IPS-18c (cell line): ENCODE results near the gene PNKD.

Source experiments
- H3K4me3 ChIP-seq: 2 replicates; pipeline ENCODE4 v1.7.0; 2013; ENCODE audit warnings: low read depth, mild to moderate bottlenecking, low read length, moderate library complexity; ENCODE audit not compliant: insufficient read depth
- H3K9me3 ChIP-seq: one replicate; pipeline ENCODE4 v1.6.1; 2013; ENCODE audit warnings: mild to moderate bottlenecking, low read length, moderate library complexity; ENCODE audit not compliant: control insufficient read depth, insufficient read depth

PNKD gene

GRCh38 chr2:218342837-218343236, 72.5 kb downstream of the PNKD start:
- Histone ChIP-seq H3K9me3 (no peaks in the 10 kb centered on the region), H3K4me3 (no peak overlapping the region)

DNA sequence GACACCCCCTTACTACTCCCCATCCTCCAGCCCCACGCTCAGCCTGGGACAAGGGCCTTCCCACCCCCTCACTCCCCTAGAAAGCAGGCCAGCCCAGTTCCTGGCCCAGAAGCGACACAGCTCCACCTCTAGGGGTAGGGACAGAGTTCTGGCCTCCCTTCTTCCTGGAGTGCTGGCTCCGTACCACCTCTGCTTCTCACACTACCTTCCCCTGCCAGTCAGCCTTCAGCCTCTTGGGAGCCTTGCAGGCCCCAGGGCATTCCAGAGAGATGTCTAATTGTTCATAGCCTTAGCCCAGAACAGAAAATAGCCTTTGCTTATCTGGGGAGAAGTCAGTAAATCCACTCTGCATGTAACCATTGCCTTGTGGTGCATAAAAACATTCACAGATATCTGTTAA, 73.3 kb downstream of the PNKD start:
- no peaks in the 10 kb centered on the region for H3K9me3 ChIP-seq

GRCh38 chr2:218344090-218344754, 73.9 kb downstream of the PNKD start:
- Histone ChIP-seq H3K4me3 (no peak overlapping the region), H3K9me3 (no peaks in the 10 kb centered on the region)

More for the DNA sequence above, 73.3 kb downstream of the PNKD start:
- no peak overlapping the region for H3K4me3 ChIP-seq

- Histone ChIP-seq H3K4me3 (no peak overlapping the region), H3K9me3 (no peaks in the 10 kb centered on the region)
Measured at GRCh38 chr2:218344755-218345417, 74.6 kb downstream of the PNKD start.

DNA sequence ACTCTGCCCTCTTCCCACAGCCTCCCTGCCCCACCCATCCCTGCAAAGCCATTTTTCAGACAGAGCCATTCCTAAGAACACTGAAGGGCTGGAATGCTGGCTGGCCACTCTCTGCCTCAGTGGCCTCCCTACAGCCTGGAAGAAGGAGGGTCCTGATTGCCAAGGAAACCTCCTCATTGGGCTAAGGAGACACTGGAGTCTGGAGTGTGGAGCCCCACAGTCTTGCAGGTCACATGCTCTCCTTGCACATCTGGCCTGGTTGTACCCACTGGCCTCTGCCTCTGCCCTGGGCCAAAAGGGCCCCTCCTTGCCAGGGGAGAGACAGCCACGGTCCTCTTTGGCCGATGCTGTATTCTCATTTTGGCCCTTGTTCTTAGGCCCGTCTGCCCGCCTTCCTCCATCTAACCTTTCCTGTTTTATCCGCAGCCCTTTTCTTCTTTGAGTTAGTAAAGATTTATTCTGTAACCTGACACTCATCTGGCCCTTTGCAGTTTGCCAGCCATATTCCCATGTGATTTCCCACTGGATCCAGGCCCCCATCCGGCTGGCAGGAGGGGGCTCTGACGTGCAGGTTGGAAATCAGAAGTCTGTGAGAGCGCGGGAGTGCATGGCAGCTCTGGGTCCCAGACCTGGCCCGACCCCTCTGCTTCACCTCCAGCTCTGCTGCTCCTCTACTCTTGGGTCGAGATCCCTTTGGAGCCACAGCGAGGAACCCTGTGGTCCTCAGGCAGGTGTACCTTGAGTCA, 75.3 kb downstream of the PNKD start:
- Histone ChIP-seq H3K9me3 (no peaks in the 10 kb centered on the region), H3K4me3 (no peak overlapping the region)

GRCh38 chr2:218347172-218347571, 76.9 kb downstream of the PNKD start:
- no peak overlapping the region for H3K4me3 ChIP-seq

GRCh38 chr2:218354045-218354444, 83.7 kb downstream of the PNKD start:
- Histone ChIP-seq H3K9me3 (no peaks in the 10 kb centered on the region), H3K4me3 (no peak overlapping the region)

More at GRCh38 chr2:218347172-218347571, 76.9 kb downstream of the PNKD start:
- no peaks in the 10 kb centered on the region for H3K9me3 ChIP-seq

DNA sequence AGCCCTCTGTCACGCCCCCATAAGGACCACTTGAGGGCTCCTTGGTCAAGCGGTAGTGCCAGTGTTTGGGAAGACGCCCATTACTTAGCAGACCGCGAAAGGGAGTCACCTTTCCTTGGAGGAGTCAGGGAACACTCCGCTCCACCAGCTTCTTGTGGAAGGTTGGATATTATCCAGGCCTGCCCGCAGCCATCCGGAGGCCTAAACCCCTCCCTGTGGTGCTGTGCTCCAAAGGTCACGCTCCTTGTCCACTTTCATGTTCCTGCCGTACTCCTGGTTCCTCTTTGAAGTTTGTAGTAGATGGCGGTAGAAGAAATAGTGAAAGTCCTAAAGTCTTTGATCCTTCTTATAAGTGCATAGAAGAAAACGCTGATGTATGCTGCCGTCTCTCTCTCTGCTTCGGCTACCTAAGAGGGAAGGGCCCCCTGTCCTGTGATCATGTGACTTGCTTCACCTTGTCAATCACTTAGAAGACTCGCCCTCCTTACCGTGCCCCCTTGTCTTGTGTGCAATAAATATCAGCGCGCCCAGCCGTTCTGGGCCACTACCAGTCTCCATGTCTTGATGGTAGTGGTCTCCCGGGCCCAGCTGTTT, 84.6 kb downstream of the PNKD start:
- Histone ChIP-seq H3K9me3 (no peaks in the 10 kb centered on the region), H3K4me3 (no peak overlapping the region)

DNA sequence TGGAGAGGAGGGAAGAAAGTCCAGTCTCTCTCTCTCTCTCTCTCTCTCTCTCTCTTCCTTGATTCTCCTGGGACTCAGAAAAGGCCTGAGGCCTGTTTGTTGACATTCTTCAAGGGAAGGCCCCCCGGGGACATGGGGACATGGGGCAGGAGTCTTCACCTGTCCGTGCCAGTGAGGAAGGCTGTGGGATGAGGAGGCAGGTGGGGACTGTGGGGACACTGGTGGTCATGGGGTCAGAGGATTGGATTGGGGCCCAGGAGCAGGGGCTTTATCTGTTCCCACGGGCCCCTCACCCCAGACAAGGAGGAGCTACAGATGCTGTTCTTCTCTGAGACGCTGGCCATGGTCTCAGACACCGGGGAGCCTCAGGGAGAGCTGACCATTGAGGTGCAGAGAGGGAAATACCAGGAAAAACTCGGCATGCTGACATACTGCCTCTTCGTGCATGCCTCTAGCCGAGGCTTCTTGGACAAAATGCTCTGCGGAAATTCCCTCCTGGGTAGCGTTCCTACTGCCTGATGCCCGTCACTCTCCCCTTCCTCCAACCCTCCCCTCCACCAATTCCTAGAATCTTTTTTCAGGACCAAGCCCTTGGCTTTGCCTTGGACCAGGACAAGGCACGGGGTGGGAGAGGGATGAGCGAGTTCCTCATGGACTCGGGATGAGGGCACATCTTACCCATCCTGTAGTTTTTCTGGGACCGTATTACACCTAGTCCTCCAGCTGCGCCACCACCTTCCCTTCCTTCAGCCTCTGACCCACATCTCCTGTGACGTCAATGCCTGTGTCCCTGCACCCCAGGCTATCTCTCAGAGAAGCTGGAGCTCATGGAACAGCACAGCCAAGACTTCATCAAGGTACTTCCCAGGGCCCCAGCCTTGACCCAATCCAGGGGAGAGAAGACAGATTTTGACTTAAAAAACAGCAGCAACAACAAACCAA, 87.2 kb downstream of the PNKD start:
- no peak overlapping the region; the same call in 1 of the 2 replicates for H3K4me3 ChIP-seq

GRCh38 chr2:218360453-218360852, 90.1 kb downstream of the PNKD start:
- Histone ChIP-seq H3K9me3 (no peaks in the 10 kb centered on the region), H3K4me3 (no peak overlapping the region)

More for the DNA sequence above, 87.2 kb downstream of the PNKD start:
- H3K9me3 ChIP-seq = no peaks in the 10 kb centered on the region

- Histone ChIP-seq H3K4me3 (no peak overlapping the region), H3K9me3 (no peaks in the 10 kb centered on the region)
Measured at GRCh38 chr2:218362606-218363005, 92.3 kb downstream of the PNKD start.

DNA sequence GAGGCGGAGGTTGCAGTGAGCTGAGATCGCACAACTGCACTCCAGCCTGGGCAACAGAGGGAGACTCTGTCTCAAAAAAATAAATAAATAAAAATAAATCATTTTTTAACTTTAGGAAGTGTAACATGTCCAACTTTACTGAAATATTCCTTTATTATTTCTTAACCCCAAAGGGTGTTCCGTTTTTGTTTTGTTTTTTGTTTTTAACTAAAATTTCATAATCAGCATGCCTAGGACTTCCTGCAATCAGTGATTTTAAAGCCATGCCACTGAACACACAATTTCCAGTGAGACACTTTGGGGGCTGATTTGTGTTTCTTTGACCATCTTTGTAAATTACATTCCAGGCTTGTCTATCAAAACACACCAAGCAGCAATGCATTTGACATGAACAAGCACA, 93.4 kb downstream of the PNKD start:
- Histone ChIP-seq H3K4me3 (no peak overlapping the region), H3K9me3 (no peaks in the 10 kb centered on the region)

GRCh38 chr2:218364196-218364595, 93.9 kb downstream of the PNKD start:
- Histone ChIP-seq H3K9me3 (no peaks in the 10 kb centered on the region), H3K4me3 (no peak overlapping the region)

GRCh38 chr2:218366621-218367414, 96.5 kb downstream of the PNKD start:
- Histone ChIP-seq H3K4me3 (peak overlapping the region; percentile 73), H3K9me3 (no peaks in the 10 kb centered on the region)

DNA sequence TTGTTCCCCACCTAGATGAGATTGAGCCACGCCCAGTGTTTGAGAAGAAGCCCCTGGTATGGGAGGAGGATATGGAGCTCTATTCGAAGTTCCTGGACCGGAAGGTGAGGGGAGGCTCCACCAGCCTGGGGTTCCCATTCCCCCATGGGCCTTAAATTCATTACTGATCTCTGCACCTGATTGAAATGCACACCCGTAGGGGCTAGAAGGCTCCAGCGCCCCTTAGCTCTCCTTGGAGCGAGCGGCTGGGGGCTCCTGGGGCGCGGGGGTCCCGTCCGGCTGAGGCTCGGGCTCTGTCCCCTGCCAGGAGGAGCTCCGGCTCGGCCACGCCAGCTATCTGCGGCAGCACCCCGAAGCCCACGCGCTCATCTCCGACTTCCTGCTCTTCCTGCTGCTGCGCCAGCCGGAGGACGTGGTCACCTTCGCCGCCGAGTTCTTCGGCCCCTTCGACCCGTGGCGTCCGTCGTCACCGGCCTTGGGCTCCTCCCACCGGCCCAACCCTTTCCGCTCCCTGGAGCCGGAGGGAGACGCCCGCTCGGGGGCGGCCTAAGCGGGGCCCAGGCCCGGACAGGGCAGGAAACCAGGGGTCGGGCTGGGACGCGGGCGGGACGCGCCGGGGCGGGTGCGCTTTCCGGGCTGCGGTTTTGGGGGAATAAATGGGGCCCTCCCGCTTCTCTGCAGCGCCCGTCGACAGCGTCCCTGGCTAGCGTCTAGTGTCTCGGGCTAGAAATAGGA, 97.3 kb downstream of the PNKD start:
- Histone ChIP-seq H3K9me3 (no peaks in the 10 kb centered on the region), H3K4me3 (peak overlapping the region; percentile 73)
